NOMO-1 treated with dmso at 0.1 percent for 144 hours (cell line): ENCODE measurements around the gene SLC22A31.
"Not testable (repeated sequence)": the region's sequence is repeated elsewhere in the genome, so short reads cannot be mapped to it uniquely, and the experiment has no call there.

Experiments
- DNase-seq: peaks from one replicate; lab custom pipeline; 2025; ENCODE audit not compliant: unreplicated experiment; lab: John Stamatoyannopoulos, UW

Gene SLC22A31

DNA sequence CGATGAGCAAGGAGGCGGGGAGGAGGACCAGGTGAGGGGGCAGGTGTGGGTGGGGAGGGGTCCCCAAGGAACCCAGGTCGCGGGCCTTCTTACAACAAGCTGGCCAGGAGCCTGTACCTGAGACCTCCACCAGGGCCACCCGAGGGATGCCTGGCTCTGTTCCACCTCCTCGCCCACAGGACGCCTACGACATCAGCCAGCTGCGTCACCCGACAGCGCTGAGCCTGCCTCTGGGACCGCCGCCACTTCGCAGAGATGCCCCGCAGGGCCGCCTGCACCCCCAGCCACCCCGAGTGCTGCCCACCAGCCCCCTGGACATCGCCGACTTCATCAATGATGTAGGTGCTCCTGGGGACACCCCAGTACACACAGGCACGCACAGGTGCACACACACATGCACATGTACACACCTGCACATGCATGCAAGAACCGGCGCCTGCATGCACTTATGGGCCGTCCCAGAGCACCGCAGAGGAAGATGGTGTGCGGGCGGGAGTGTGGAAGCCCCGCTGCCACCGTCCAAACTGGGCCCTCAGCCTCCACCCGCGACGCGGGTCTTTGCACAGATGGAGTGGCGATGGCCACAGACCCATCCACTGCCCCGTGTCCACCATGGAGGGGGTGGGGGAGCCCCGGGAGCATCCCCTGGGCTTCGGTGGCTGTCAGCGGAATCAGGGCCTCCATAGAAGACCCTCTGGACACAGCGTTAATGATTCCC lies 6.6 kb downstream of the SLC22A31 start:
- DNase-seq: no peak

- peak; percentile 44 for DNase-seq
These were observed 7.3 kb downstream of the SLC22A31 start for GRCh38 chr16:89192956-89193575.

DNA sequence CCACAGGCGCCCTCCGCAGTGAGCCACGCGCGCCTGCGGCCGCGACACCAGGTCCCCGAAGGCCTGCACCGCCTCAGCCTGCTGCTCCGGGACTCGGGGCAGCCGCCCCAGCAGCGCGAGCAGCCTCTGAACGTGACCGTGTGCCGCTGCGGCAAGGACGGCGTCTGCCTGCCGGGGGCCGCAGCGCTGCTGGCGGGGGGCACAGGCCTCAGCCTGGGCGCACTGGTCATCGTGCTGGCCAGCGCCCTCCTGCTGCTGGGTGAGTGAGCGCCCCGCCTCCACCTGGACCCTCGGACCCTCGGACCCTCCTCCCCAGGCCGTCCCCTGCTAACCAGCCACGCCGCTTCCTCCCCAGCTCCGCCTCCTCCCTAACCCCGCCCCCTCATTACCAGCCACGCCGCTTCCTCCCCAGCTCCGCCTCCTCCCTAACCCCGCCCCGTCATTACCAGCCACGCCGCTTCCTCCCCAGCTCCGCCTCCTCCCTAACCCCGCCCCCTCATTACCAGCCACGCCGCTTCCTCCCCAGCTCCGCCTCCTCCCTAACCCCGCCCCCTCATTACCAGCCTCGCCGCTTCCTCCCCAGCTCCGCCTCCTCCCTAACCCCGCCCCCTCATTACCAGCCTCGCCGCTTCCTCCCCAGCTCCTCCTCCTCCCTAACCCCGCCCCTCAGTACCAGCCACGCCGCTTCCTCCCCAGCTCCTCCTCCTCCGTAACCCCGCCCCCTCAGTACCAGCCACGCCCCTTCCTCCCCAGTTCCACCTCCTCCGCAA lies 8.0 kb downstream of the SLC22A31 start:
- DNase-seq: peak; percentile 61

DNA sequence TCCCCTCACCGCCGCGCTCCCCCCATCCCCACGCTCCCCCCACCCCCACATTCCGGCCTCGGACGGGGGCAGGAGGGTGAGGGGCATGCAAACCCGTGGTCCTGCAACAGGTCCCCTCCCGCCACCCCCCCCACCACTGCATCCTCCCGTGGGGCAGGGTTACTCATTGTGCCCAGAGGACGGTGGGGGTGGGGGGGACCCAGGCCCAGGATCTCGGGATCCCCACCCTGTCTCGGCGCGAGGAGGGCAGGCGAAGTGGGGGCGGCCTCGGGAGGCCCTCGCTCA lies 8.5 kb downstream of the SLC22A31 start:
- no peak for DNase-seq

GRCh38 chr16:89191033-89191900 lies 9.1 kb downstream of the SLC22A31 start:
- DNase-seq: no peak

DNA sequence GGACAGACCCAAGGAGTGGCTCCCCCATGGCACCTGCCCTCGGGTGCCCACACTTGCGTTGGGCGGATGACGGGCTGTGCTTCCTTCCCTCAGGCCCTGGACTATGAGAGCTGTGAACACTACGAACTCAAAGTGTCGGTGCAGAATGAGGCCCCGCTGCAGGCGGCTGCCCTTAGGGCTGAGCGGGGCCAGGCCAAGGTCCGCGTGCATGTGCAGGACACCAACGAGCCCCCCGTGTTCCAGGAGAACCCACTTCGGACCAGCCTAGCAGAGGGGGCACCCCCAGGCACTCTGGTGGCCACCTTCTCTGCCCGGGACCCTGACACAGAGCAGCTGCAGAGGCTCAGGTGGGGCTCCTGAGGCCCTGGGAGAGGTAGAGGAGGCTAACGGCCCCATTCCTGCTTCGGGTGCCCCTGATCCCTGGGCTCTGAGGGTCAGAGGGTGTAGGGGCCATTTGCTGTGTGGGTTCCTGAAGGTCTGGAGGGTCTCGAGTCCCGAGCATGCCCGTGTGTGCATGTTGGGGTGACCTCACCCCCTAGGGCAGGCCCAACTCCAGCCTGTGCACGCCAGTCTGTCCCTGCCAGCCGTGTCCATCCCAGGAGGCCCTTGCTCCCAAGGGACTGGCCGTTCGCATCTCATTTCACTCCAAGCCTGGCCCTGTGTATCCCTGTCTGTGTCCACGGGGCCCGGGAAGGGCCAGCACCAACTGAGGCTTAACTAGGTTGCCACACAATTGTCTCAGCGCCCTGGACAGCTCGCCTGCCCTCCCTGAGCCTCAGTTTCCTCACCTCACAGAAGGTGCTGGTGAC lies 10.0 kb downstream of the SLC22A31 start:
- DNase-seq: no peak

DNA sequence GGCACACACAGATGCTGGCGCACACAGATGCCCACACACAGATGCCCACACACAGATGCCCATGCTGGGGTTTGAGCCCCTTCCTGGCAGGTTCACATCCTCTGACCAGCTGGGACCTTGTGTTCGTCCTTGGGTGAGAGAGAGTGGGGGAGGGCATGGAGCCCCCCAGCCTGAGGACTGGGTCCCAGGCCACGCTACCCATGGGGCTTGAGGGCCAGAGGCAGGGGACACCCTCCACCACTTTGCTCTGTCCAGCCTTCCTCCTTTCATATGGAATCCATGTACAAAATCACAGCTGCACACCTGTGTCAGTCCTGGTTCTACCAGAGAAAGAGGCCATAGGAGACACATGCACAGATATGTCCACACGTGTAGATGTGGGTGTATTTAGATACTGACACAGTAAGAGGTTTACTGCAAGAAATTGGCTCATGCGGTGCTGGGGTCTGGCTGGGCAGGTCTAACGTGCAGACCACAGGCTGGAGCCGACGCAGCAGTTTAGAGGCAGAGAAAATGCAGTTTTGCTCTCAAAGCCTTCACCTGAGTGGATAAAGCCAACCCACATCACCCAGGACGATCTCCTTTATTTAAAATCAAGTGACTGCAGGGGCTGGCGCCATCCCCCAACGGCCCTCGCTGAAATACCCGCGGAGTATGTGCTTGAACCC lies 10.8 kb downstream of the SLC22A31 start:
- DNase-seq: no peak

- not testable (repeated sequence) for DNase-seq
These were observed 11.6 kb downstream of the SLC22A31 start for GRCh38 chr16:89188471-89189357.

DNA sequence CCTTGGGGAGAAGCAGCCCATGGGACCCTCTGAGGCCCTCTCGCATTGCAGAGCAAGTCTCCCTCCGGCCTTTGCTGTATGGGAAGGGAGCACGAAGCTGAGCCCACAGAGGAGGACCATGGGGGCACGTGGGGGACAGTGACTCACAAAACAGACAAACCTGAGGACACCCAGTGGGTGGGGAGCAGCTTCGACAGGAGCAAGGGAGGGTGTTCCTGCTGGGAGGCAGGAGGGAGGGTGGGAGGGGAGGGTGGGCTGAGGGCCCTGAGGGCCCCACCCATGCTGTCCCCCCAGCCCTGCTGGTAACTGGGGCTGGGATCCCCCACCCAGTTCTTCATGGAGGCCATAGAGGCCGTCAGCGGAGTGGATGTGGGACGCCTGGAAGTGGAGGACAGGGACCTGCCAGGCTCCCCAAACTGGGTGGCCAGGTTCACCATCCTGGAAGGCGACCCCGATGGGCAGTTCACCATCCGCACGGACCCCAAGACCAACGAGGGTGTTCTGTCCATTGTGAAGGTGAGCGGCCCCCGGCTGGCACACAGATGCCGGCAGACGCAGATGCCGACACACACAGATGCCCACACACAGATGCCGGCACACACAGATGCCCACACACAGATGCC lies 12.5 kb downstream of the SLC22A31 start:
- no peak for DNase-seq

DNA sequence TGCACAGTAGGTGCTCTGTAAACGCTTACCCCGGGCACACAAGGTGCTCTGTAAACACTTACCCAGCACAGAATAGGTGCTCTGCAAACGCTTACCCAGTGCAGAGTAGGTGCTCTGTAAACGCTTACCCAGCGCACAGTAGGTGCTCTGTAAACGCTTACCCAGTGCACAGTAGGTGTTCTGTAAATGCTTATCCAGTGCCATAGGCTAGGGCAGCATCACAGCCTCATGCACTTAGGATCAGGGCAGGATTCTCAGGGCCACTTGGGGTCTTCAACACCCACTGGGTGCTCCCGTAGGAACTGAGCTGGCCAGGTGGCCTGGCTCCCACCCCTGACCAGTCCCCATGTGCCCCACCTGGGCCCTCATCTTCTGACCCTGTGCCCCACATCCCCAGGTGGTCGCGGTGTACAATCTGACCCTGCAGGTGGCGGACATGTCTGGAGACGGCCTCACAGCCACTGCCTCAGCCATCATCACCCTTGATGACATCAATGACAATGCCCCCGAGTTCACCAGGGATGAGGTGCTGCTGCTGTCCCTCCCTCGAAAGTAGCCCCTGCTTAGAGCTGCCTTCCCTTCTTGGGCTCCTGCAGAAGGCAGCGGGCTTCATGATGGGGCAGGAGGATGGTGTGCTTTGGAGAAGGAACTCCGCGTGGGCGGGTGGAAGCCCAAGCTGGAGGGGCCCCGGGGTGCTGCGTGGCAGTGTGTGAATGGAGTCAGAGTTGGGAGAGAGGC lies 13.1 kb downstream of the SLC22A31 start:
- no peak for DNase-seq

GRCh38 chr16:89186593-89187031 lies 13.7 kb downstream of the SLC22A31 start:
- not testable (repeated sequence) for DNase-seq

DNA sequence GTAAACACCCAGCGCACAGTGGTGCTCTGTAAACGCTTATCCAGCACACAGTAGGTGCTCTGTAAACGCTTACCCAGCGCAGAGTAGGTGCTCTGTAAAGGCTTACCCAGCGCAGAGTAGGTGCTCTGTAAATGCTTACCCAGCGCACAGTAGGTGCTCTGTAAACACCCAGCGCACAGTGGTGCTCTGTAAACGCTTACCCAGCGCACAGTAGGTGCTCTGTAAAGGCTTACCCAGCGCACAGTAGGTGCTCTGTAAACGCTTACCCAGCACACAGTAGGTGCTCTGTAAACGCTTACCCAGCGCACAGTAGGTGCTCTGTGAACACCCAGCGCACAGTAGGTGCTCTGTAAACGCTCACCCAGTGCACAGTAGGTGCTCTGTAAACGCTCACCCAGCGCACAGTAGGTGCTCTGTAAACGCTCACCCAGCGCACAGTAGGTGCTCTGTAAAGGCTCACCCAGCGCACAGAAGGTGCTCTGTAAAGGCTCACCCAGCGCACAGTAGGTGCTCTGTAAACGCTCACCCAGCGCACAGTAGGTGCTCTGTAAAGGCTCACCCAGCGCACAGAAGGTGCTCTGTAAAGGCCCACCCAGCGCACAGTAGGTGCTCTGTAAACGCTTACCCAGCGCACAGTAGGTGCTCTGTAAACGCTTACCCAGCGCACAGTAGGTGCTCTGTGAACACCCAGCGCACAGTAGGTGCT lies 14.3 kb downstream of the SLC22A31 start:
- DNase-seq: not testable (repeated sequence)

GRCh38 chr16:89184933-89185794 lies 15.2 kb downstream of the SLC22A31 start:
- DNase-seq: no peak

GRCh38 chr16:89184677-89184932 lies 15.7 kb downstream of the SLC22A31 start:
- no peak for DNase-seq

DNA sequence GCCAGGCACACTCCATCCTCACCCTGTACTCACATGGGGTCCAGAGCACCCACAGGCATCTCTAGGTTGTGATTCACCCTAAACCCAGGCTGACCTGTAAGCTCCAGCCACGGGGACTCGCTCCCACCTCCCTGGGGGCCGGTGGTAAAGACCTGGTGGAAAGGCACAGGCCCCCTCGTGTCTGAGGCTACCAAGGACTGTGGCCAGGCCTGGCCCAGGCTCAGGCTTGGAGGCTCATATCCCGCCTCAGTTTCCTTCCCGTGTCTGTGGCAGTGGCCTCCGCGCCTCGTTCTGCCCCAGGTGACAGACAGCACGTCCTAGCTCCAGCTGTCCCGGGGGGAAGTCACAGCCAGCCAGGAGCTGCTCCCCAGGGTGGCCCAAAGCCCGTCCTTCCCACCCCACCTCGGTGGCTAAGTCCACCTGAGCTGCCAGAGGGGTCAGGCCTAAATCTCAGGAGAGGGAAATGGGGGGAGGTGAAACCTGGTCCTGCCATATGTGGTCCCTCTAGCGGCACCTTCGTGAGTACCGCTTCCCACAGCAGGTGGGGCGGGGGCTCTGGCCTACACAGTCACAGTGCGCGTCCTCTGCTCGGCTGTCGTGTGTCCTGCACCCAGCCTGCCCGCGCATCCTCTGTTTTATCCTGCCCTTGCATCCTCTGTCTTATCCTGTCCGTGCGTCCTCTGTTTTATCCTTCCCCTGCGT lies 16.2 kb downstream of the SLC22A31 start:
- no peak for DNase-seq

DNA sequence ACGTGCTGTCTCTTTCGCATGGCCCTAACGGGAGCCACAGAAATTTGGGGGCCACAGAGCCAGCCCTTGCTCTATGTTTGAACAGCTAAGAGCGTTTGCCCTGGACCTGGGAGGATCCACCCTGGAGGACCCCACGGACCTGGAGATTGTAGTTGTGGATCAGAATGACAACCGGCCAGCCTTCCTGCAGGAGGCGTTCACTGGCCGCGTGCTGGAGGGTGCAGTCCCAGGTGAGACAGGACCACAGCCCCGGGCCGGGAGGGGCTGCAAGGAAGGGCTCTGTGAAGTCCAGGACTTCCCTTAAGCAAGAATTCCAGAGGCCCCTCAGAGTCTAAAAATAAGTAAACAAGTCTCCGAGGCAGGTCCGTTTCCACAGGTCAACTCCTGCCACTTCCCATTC lies 16.9 kb downstream of the SLC22A31 start:
- DNase-seq: no peak
